Middle frontal gyrus (tissue), 1 donor: Measurements from ENCODE around the gene MRO.
"Not testable (repeated sequence)": the region's sequence is repeated elsewhere in the genome, so short reads cannot be mapped to it uniquely, and the experiment has no call there.

Experiments used
- DNase-seq: peaks from one replicate; pipeline ENCODE4 v3.0.0-alpha.2; 2015; ENCODE audit warnings: low spot score; ENCODE audit errors: extremely low spot score

MRO gene

DNA sequence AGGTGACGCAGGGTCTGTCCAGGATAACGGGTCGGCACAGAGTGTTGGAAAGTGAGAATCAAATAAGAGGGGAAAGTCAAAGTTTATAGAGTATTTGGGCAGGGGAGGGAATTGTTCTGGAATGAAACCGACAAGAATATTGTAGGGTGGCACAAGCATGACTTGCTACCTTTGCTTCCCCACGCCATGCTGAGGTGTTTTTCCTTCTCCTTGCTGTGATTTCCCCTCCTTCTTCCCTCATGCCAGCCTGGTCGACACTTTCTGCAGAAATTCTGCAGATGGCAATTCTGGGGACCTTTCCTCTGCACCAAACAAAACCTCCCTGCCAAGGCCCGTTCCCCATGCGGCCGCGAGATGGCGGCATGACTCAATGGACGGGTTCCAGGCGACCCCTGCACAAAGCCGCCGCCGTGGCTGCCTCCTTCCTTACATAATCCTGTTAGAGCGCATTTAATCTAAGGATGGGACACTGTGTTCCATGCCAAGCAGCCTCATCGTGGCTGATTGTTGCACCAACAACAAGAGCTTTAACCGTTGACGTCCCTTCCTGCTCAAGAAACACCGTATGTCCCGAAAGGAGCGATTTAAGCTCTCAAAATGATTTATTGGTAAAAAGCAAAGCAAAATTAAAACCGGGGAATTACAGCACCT, at the start of gene MRO:
MRO (minus strand) TSS at position 289 of the 651 bp plus-strand sequence. CDS start 10,616 bp downstream, outside the sequence.
- DNase-seq: peak; percentile 69

DNA sequence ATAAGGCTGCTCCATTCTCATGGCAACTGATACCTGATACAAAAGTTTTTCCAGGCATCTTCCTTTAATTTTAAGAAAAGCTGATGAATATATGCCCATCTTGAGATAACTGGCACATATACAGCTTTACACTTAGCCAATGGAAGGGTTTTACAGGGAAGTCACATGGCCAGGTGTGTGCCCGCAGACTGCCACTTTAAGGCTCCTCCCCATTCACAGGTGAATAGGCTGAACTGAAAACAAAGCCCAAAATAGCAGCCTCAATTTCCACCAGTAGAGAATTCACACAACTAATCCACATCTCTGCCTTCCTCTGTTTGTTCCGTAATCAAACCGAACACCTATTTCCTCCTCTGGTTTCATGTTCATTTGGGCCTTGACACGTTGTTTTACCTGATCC, 49.3 kb upstream of the MRO start:
- no peak for DNase-seq

DNA sequence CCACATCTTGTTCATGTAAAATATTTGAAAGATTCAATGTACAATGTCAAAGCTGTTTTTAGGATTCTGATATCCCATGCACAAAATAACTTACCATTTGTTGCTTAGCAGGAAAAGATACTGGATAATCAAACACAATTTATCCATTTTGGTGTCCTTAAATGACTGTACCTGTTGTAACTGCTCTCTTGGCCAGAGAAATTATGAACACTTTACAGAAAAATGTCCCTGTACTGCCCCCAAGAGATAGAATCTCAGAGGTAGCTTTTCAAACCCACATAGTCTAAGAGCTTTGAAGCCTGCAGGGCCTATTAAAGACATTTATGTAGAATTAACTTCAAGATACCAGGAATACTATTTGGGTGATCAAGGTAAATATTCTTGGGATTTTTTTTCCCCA, 46.9 kb upstream of the MRO start:
- DNase-seq: no peak

DNA sequence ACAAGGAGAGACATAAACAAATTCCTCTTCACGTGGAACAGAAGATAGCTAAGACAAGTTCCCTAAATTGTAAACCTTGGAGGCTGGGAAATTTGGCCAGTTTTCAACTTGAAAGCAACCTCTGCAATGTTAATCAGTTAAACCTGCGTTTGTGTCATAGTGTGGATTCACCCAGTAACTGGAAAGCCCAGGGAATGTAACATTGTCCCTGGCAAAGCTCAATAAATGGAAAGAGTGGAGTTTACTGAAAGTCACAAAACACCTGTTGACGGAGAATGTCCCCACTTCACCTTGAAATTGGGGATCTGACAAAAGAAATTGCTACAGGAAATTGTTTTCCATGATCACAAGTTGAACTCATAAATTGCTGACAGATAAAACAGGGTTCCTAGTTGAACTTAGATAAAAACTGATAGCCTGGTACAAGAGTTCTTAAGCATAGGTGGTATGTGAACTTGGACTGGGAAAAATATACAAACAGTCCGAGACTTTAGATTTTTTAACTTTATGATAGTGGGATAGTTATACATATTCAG, 44.1 kb upstream of the MRO start:
- no peak for DNase-seq

DNA sequence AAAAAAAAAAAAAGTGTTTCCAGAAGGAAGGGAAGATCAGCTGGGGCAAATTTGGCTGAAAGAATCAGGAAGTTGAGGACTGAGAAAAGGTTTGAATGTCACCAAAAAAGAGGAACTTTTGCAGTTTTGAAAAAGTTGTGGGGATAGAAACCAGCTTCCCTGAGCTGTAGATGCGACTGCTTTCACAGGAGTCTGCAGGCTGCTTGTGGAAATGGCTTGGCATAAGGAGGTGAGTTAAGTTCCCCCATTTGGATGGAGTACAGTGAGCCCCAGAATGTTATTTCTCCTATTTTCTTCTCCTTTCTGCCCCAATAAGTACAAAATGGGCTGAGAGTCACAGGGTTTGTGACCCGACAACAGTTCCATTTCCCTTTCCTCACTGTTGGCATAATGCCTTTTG, 42.6 kb upstream of the MRO start:
- DNase-seq: no peak

DNA sequence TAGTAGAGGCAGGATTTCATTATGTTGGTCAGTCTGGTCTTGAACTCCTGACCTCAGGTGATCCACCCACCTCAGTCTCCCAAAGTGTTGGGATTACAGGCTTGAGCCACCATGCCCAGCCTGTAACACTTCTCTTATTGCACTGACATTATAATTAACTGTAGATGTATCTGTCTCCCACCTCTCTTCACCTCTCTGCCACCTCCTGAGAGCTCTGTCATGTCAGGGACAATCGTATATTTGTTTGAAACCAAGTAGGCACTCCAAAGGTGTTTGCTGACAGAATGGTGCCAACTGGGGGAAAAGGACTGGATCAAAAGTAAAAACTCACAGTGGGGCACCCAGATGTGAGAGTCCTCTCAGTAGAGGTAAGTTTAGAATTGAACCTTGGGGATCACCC, 41.8 kb upstream of the MRO start:
- no peak for DNase-seq

GRCh38 chr18:50859793-50860555, 40.2 kb upstream of the MRO start:
- DNase-seq: no peak

- no peak for DNase-seq
Measured at GRCh38 chr18:50857694-50858093, 37.9 kb upstream of the MRO start.

- DNase-seq: not testable (repeated sequence)
Measured at GRCh38 chr18:50857166-50857565, 37.4 kb upstream of the MRO start.

DNA sequence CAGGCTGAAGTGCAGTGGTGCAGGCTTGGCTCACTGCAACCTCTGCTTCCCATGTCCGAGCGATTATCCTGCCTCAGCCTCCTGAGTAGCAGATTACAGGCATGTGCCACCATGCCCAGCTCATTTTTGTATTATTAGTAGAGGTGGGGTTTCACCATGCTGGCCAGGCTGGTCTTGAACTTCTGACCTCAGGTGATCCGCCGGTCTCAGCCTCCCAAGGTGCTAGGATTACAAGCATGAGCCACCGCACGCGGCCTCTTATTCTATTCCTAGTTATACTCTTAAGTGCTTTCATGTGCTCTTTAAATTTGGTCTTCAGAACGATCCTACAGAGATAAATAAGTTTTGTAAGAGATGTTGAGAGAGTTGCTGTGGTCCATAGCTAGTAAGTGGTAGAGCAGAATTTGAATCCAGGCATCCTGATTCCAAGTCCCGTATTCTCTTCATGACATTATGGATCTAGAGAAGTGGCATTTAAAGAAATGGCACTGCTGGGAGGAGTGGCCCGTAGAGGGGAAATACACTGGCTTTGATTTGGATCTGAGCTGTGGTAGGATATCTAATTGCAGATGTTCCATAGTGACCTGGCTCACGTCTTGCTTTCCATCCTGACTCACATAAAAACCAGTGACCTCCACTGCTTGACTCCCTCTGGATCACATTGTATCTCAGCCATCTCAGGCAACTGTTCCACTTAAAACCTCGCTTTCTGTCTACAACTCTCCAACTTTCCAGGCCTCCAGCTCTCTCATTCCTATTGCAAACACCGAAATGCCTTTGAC, 36.4 kb upstream of the MRO start:
- no peak for DNase-seq

- no peak for DNase-seq
Measured at GRCh38 chr18:50853863-50854271, 34.1 kb upstream of the MRO start.

- DNase-seq: no peak
Measured at GRCh38 chr18:50850307-50851065, 30.7 kb upstream of the MRO start.

DNA sequence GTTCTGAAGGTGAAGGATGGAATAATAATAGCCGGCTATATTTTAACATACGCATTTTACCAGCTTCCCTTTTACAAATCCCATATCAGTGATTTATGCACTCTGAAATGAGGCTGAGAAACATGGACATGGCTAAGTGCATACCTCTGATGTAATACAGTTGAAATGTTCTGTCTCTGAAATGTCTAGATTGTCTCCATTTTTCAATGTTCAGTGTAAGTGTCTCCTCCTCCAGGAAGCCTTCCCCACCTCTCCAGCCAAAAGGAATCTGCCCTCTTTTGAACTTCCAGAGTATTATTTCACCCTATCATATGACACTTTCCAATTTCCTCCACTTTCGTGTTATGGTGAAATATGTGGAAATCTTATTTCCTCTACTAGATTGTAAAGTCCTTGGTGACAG, 29.6 kb upstream of the MRO start:
- DNase-seq: no peak

GRCh38 chr18:50848991-50849390, 29.2 kb upstream of the MRO start:
- no peak for DNase-seq

DNA sequence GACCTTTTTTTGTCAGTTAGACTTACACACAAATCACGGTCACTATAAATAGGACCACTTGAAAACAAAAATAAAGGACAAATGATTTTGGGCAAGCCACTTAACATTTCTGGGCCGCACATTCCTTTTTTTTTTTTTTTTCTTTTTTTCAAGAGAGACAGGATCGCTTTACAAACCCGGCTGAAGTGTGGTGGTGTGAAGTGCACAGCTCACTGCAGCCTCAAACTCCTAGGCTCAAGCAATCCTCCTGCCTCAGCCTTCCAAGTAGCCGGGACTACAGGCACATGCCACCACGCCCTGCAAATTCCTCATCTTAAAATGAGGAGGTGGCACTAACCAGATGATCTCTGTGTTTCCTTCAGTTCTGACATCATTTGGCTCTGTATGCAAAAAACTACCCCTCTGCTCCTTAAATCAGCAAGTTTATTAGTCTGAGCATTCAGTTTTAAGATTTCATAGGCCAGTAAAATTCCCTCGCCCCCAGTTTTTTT, 28.3 kb upstream of the MRO start:
- DNase-seq: no peak

DNA sequence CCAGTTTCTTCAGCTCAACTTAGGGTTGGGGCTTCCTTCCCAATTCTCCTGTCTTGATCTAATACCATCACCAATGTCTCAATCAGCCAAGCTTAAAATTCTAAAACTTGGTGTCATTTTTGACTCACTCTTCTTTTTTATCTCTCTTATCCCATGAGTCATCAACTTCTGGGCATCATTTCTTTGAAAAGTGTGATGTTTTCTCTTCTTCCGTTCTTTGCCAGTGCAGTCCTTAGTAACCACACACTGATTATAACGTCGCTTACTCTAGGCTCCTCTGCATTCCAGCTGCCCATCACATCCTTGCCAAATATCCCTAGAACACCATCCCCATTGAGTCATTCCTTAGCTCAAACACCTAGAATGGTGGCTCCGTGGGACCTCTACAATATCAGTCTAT, 27.4 kb upstream of the MRO start:
- no peak for DNase-seq

- no peak for DNase-seq
Measured at GRCh38 chr18:50844960-50845359, 25.1 kb upstream of the MRO start.

DNA sequence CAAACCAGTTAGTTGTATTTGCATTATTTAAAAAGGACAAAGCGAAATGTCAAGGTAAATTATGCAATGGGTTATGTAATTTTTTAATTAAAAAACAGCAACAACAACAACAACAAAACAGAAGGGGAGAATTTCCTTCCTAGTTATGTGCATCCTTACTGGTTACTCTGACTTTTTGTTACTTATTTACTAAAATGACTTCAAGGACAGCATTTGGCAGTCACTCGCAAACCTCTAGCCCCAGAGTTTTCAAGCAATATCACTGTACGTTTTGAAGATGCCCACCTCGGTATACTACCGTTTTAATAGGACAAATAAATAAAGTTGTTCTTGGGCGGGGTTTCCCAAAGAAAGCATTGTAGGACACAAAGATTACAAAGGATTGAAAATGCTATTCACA, 24.7 kb upstream of the MRO start:
- DNase-seq: no peak

DNA sequence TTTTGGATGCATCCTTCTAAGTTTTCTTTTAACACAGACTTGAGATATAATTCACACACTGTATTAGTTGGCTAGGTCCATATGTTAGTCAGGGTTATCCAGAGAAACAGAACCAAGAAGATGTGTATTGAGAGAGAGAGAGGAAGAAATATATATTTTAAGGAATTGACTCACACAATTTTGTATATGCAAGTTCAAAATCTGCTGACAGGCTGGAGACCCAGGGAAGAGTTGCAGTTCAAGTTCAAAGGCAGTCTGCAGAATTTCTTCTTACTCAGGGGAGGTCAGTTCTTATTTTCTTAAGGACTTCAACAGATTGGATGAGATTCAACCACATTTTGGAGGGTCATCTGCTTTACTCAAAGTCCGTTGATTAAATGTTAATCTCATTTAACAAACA, 23.0 kb upstream of the MRO start:
- no peak for DNase-seq

- no peak for DNase-seq
Measured at GRCh38 chr18:50839996-50840395, 20.2 kb upstream of the MRO start.

DNA sequence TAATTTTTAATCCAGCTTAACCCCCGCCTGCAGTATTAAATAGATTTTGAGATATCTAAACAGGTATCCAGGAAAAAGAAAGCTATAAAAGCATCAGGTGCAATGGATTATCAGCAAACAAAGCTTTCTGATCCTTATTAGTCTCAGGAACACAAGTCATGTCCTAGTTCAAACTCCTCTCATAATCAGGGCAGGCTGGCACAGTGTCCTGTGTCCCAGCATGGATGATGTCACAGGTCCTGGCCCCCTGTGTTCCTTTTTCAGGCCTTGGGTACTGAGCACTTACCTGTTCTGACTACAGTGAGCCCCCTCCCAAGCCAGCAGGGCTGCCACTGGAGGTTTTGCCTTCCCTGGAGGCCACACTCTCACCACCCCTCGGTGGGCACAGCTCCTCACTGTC, 19.5 kb upstream of the MRO start:
- no peak for DNase-seq
